22Rv1 (cell line): ENCODE data around the gene RNF130.

Source experiments
- CTCF ChIP-seq: fragments of 450-650 bp; IDR thresholded peaks from 2 replicates; pipeline ENCODE4 v1.5.1; 2017; ENCODE audit warnings: mild to moderate bottlenecking
- ZFX ChIP-seq: fragments of 450-650 bp; IDR thresholded peaks from 2 replicates; pipeline ENCODE4 v1.6.1; 2017; ENCODE audit warnings: antibody characterized with exemption, borderline replicate concordance

GRCh38 chr5:180113660-180114303 lies 42.2 kb upstream of the RNF130 start:
- no peak for TF ChIP-seq CTCF
- TF ChIP-seq ZFX, result no peak
